Vagina (tissue), 2 donors: ENCODE results near the gene OR2L13. TPM values are rescaled to one million over a fixed set of nuclear protein-coding genes. Genes with fewer than 3 reads are reported as not detected.

ENCODE experiments used
- DNase-seq, 2 donors: peaks; one replicate each; pipeline ENCODE4 v3.0.0-alpha.2; 2017; ENCODE audit errors: extremely low spot score in 2 of 2
- H3K27ac ChIP-seq: fragments of 200-600 bp; sonication (generic); one replicate; pipeline ENCODE4 v1.5.1; 2019
- H3K27me3 ChIP-seq: fragments of 200-600 bp; sonication (generic); one replicate; pipeline ENCODE4 v1.5.1; 2019
- H3K36me3 ChIP-seq, 2 donors: fragments of 200-600 bp; sonication (generic); one replicate each; pipeline ENCODE4 v1.5.1; 2017 to 2019
- H3K4me1 ChIP-seq: fragments of 200-600 bp; sonication (generic); one replicate; pipeline ENCODE4 v1.5.1; 2019
- H3K4me3 ChIP-seq, 2 donors: fragments of 200-600 bp; sonication (generic); 1 replicate in 1 of 2; 2 replicates in 1 of 2; pipeline ENCODE4 v1.5.1; 2016 to 2019
- H3K9me3 ChIP-seq: fragments of 200-600 bp; sonication (generic); one replicate; pipeline ENCODE4 v1.5.1; 2019
- POLR2A ChIP-seq, 2 donors: fragments of 450-650 bp; IDR thresholded peaks; one replicate each; pipeline ENCODE4 v1.6.1; 2017; ENCODE audit warnings: antibody characterized with exemption in 2 of 2, mild to moderate bottlenecking in 2 of 2, moderate library complexity in 2 of 2
- POLR2AphosphoS5 ChIP-seq, 2 donors: sonication (generic); formaldehyde crosslinking; IDR thresholded peaks; one replicate each; pipeline ENCODE4 v1.9.0; 2017; ENCODE audit warnings: antibody characterized with exemption in 2 of 2, mild to moderate bottlenecking in 2 of 2, low read depth in 1 of 2; ENCODE audit not compliant: insufficient read depth in 1 of 2
- intact Hi-C: fragments of 100-400 bp; cut with DNase I; formaldehyde crosslinking; loops from one replicate; pipeline ENCODE4 v1.15.1; 2023
- small RNA-seq: library from RNA; depleted of rRNA; stranded (forward); fragments of <200 nt; gene quantifications from one replicate; pipeline ENCODE3, GENCODE V24; 2016
- total RNA-seq: library from RNA; depleted of rRNA; stranded (reverse); fragments of >200 nt; gene quantifications from one replicate; pipeline ENCODE4 v1.2.3, GENCODE V29; 2016
- TF ChIP-seq, protein P1 (sequence below), 3 experiments: fragments of 450-650 bp in 2 of 3; fragments of 200-600 bp in 1 of 3; sonication (generic) in 1 of 3; IDR thresholded peaks; one replicate each; pipeline ENCODE4 v1.5.1; 2017 to 2019; ENCODE audit warnings: antibody characterized with exemption in 3 of 3, mild to moderate bottlenecking in 2 of 3, moderate library complexity in 2 of 3

The OR2L13 gene
- total RNA-seq, 1 donor from 2014 or later: not detected

DNA sequence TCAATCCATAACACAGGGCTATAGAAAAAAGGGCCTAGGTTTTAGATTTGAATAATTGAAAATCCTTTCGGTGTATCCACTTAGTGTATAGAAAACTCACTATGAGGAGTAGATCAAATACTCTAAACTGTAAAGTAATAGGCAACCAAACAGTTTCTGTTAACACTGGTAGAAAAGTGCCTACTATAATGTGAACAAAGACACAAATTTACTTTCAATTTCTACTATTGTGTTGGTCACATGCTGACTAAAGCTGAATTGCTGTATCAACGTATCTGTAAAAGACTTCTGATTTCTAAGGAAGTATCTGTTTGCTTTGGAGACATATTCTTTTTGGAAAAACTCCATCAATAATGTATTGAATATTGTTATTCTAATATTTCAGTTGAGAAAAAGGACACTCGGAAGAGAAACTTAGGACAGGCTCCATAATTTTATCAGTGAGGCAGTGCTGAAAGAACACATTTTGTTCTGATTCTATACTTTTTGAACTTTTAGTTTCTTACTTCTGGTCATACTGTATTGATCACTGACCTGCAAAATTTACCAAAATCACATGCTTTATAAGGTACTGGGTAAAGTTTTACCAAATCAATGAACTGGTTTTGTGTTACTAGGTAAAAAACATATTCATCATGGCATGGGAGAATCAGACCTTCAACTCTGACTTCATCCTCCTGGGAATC, 49.7 kb downstream of the OR2L13 start, which contains the start of gene OR2M5:
Gene OR2M5 (plus strand): TSS at position 636 of the 686 bp plus-strand sequence. CDS start 0 bp downstream, at position 636.
- no peaks in the 10 kb centered on the region for H3K27me3 ChIP-seq
- no peak within 1 kb of the TSS for H3K27ac ChIP-seq
- intact Hi-C loops: no loop called here
- TF ChIP-seq POLR2AphosphoS5 (IDR thresholded peaks at IDR 0.05; ENCODE audit: insufficient read depth in 1 of 2, low read depth in 1 of 2) (no peak), POLR2A (IDR thresholded peaks at IDR 0.05) (no peak)
- TF ChIP-seq, protein P1, sequence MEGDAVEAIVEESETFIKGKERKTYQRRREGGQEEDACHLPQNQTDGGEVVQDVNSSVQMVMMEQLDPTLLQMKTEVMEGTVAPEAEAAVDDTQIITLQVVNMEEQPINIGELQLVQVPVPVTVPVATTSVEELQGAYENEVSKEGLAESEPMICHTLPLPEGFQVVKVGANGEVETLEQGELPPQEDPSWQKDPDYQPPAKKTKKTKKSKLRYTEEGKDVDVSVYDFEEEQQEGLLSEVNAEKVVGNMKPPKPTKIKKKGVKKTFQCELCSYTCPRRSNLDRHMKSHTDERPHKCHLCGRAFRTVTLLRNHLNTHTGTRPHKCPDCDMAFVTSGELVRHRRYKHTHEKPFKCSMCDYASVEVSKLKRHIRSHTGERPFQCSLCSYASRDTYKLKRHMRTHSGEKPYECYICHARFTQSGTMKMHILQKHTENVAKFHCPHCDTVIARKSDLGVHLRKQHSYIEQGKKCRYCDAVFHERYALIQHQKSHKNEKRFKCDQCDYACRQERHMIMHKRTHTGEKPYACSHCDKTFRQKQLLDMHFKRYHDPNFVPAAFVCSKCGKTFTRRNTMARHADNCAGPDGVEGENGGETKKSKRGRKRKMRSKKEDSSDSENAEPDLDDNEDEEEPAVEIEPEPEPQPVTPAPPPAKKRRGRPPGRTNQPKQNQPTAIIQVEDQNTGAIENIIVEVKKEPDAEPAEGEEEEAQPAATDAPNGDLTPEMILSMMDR (IDR thresholded peaks at IDR 0.05): no peak
- H3K4me3 ChIP-seq: no peak within 1 kb of the TSS
- DNase-seq: no peak
- no peaks in the 10 kb centered on the region for H3K9me3 ChIP-seq
- H3K36me3 ChIP-seq: no peaks in the 10 kb centered on the region
- no peaks in the 10 kb centered on the region for H3K4me1 ChIP-seq

Small RNA genes lying within 50 kb of the gene (small RNA-seq; reads per million reads assigned to genes)
- gene RF00019: not detected

Other genes starting within 250 kb of the OR2L13 start
- 4.7 TPM for gene TRIM58, start 238.0 kb upstream of the OR2L13 start, total RNA-seq
- 3.9 TPM for gene OR2W3, start 199.6 kb upstream of the OR2L13 start, total RNA-seq
- 0.98 TPM for gene OR2T8, start 174.9 kb upstream of the OR2L13 start, total RNA-seq
- gene OR2AJ1, start 170.3 kb upstream of the OR2L13 start, total RNA-seq: not detected
- gene OR2L8, start 146.3 kb upstream of the OR2L13 start, total RNA-seq: not detected
- not detected for gene OR2AK2, start 130.0 kb upstream of the OR2L13 start, total RNA-seq
- gene OR2L5, start 81.5 kb upstream of the OR2L13 start, total RNA-seq: not detected
- gene OR2L2, start 65.1 kb upstream of the OR2L13 start, total RNA-seq: 0.25 TPM
- not detected for gene OR2L3, start 48.3 kb upstream of the OR2L13 start, total RNA-seq
- gene OR2M5, start 50.0 kb downstream of the OR2L13 start, total RNA-seq: not detected
- not detected for gene OR2M2, start 79.6 kb downstream of the OR2L13 start, total RNA-seq
- gene OR2M3, start 102.1 kb downstream of the OR2L13 start, total RNA-seq: not detected
- not detected for gene OR2M4, start 136.2 kb downstream of the OR2L13 start, total RNA-seq
- gene OR2T33, start 182.8 kb downstream of the OR2L13 start, total RNA-seq: not detected
- not detected for gene OR2T12, start 208.2 kb downstream of the OR2L13 start, total RNA-seq
- gene OR2M7, start 229.4 kb downstream of the OR2L13 start, total RNA-seq: not detected